Liver (tissue), 9 donors: Measurements from ENCODE around the gene SH2D6. TPM values are rescaled to one million over a fixed set of nuclear protein-coding genes. Genes with fewer than 3 reads are reported as not detected.
A peak's percentile ranks its signal among the peaks of the same experiment; 100 is the strongest.

Source experiments
- DNase-seq: peaks from one replicate; pipeline ENCODE4 v3.0.0-alpha.2; 2017; ENCODE audit warnings: low spot score
- H3K27ac ChIP-seq, 2 donors: one replicate each; pipeline ENCODE4 v1.7.0; 2013; ENCODE audit warnings: inconsistent platforms in 2 of 2, low read length in 2 of 2, control low read depth in 1 of 2, low read depth in 1 of 2, mild to moderate bottlenecking in 1 of 2
- H3K27me3 ChIP-seq, 4 donors: one replicate each; pipeline versions ENCODE4 v1.6.1 to v1.7.0; 2013; ENCODE audit warnings: low read length in 3 of 4, inconsistent platforms in 1 of 4, mild to moderate bottlenecking in 1 of 4, moderate library complexity in 1 of 4; ENCODE audit not compliant: control insufficient read depth in 4 of 4, insufficient read depth in 4 of 4
- H3K36me3 ChIP-seq, 4 donors: one replicate each; pipeline versions ENCODE4 v1.6.1 to v1.7.0; 2013; ENCODE audit warnings: low read length in 3 of 4, mild to moderate bottlenecking in 3 of 4, low read depth in 1 of 4, moderate library complexity in 1 of 4; ENCODE audit not compliant: control insufficient read depth in 4 of 4, insufficient read depth in 3 of 4
- H3K4me1 ChIP-seq, 4 donors: one replicate each; pipeline versions ENCODE4 v1.6.1 to v1.7.0; 2013; ENCODE audit warnings: low read length in 3 of 4, mild to moderate bottlenecking in 3 of 4, moderate library complexity in 1 of 4; ENCODE audit not compliant: control insufficient read depth in 4 of 4, insufficient read depth in 4 of 4
- H3K4me3 ChIP-seq, 3 donors: one replicate each; pipeline versions ENCODE4 v1.6.1 to v1.7.0; 2013; ENCODE audit warnings: low read length in 3 of 3, control low read depth in 1 of 3, low read depth in 1 of 3, mild to moderate bottlenecking in 1 of 3
- H3K9ac ChIP-seq, 2 donors: one replicate each; pipeline ENCODE4 v1.7.0; 2013; ENCODE audit warnings: low read length in 2 of 2, mild to moderate bottlenecking in 2 of 2, moderate library complexity in 2 of 2, control low read depth in 1 of 2, low read depth in 1 of 2
- H3K9me3 ChIP-seq, 4 donors: one replicate each; pipeline versions ENCODE4 v1.6.1 to v1.7.0; 2013; ENCODE audit warnings: low read length in 3 of 4; ENCODE audit not compliant: control insufficient read depth in 4 of 4
- ATF3 ChIP-seq: IDR thresholded peaks from 2 replicates; pipeline ENCODE4 v1.6.1; 2016; ENCODE audit warnings: antibody characterized with exemption
- CTCF ChIP-seq: fragments of 150-350 bp; IDR thresholded peaks from 2 replicates; pipeline ENCODE4 v1.5.1; 2017; ENCODE audit warnings: improper control_type of control experiment, low read depth, low read length; ENCODE audit not compliant: missing input control
- EGR1 ChIP-seq, 2 donors: IDR thresholded peaks; 2 replicates each; pipeline ENCODE4 v1.6.1; 2016 to 2018; ENCODE audit warnings: antibody characterized with exemption in 2 of 2, low read depth in 2 of 2
- FOXA1 ChIP-seq: IDR thresholded peaks from 2 replicates; pipeline ENCODE4 v1.6.1; 2016; ENCODE audit warnings: antibody characterized with exemption
- FOXA2 ChIP-seq: IDR thresholded peaks from 2 replicates; pipeline ENCODE4 v1.6.1; 2016; ENCODE audit warnings: antibody characterized with exemption
- GABPA ChIP-seq, 2 donors: IDR thresholded peaks in 1 of 2; conservative IDR thresholded peaks in 1 of 2; 2 replicates each; pipeline ENCODE4 v1.6.1; 2016; ENCODE audit warnings: antibody characterized with exemption in 2 of 2, mild to moderate bottlenecking in 1 of 2, moderate library complexity in 1 of 2
- HNF4A ChIP-seq, 2 donors: conservative IDR thresholded peaks; 2 replicates each; pipeline ENCODE4 v1.6.1; 2016; ENCODE audit warnings: antibody characterized with exemption in 2 of 2, mild to moderate bottlenecking in 2 of 2
- HNF4G ChIP-seq: IDR thresholded peaks from 2 replicates; pipeline ENCODE4 v1.6.1; 2016; ENCODE audit warnings: antibody characterized with exemption
- JUND ChIP-seq, 2 donors: IDR thresholded peaks; 2 replicates each; pipeline ENCODE4 v1.6.1; 2016; ENCODE audit warnings: antibody characterized with exemption in 2 of 2
- NR2F2 ChIP-seq: IDR thresholded peaks from 2 replicates; pipeline ENCODE4 v1.6.1; 2016; ENCODE audit warnings: antibody characterized with exemption
- RAD21 ChIP-seq, 2 donors: IDR thresholded peaks; 2 replicates each; pipeline ENCODE4 v1.6.1; 2016; ENCODE audit warnings: antibody characterized with exemption in 2 of 2, mild to moderate bottlenecking in 2 of 2
- REST ChIP-seq: IDR thresholded peaks from 2 replicates; pipeline ENCODE4 v1.6.1; 2016; ENCODE audit warnings: antibody characterized with exemption, mild to moderate bottlenecking
- RXRA ChIP-seq, 2 donors: IDR thresholded peaks; 2 replicates each; pipeline ENCODE4 v1.6.1; 2017 to 2018; ENCODE audit warnings: antibody characterized with exemption in 2 of 2, mild to moderate bottlenecking in 1 of 2
- SP1 ChIP-seq: IDR thresholded peaks from 2 replicates; pipeline ENCODE4 v1.6.1; 2018; ENCODE audit warnings: antibody characterized with exemption, mild to moderate bottlenecking
- TAF1 ChIP-seq: conservative IDR thresholded peaks from 2 replicates; pipeline ENCODE4 v1.6.1; 2016; ENCODE audit warnings: antibody characterized with exemption, mild to moderate bottlenecking
- YY1 ChIP-seq: IDR thresholded peaks from 2 replicates; pipeline ENCODE4 v1.6.1; 2016; ENCODE audit warnings: antibody characterized with exemption, mild to moderate bottlenecking
- ZBTB33 ChIP-seq: IDR thresholded peaks from 2 replicates; pipeline ENCODE4 v1.6.1; 2016; ENCODE audit warnings: antibody characterized with exemption
- WGBS: extraction: QIAGEN DNeasy Blood & Tissue Kit; methylation state at CpG from one replicate; pipeline ENCODE4 v1.1.7; 2013; 5-methylcytosine and 5-hydroxymethylcytosine counted together
- polyA plus RNA-seq, 2 donors: library from polyadenylated mRNA; stranded (reverse) in 1 of 2; unstranded in 1 of 2; fragments of 200-250 nt in 1 of 2; fragments of >200 nt in 1 of 2; fragmentation: Nextera tagmentation in 1 of 2; extraction: Ambion mirVana in 1 of 2; gene quantifications; one replicate each; pipeline versions ENCODE4 v1.2.1 to v1.2.3, GENCODE V29; 2013 to 2015
- total RNA-seq, 2 donors: library from RNA; depleted of rRNA; stranded (reverse); fragments of >200 nt; gene quantifications; one replicate each; pipeline ENCODE4 v1.2.3, GENCODE V29; 2014
- TF ChIP-seq, protein P1 (sequence below): IDR thresholded peaks from 2 replicates; pipeline ENCODE4 v1.6.1; 2016; ENCODE audit warnings: antibody characterized with exemption
- donor health status: healthy.
- donor health status: healthy.
- donor health status: healthy.
- donor health status: healthy.
- donor health status: healthy.

The SH2D6 gene
- total and polyA plus RNA-seq, 4 donors, result 0.28 to 0.92 (median 0.39) TPM; not detected in 1

GRCh38 chr2:85436836-85437487 lies 18.4 kb downstream of the SH2D6 start:
- no peaks in the 10 kb centered on the region for H3K9me3 ChIP-seq
- peak overlapping the region; percentile 37 to 39 for H3K9ac ChIP-seq
- no peak for DNase-seq
- H3K4me3 ChIP-seq, result no peak overlapping the region
- 71% methylated on average over 10 of the region's 10 CpGs for WGBS
- H3K27me3 ChIP-seq, result no peaks in the 10 kb centered on the region
- H3K4me1 ChIP-seq, result peaks cover 16 to 23% (median 20%) of the 10 kb centered on the region in 4 donors
- no peaks in the 10 kb centered on the region for H3K36me3 ChIP-seq
- peak overlapping the region; percentile 57 to 86 for H3K27ac ChIP-seq
- no peak for TF ChIP-seq NR2F2
- no peak for TF ChIP-seq JUND (IDR thresholded peaks at IDR 0.05)
- TF ChIP-seq FOXA1, result no peak
- no peak for TF ChIP-seq SP1

GRCh38 chr2:85437488-85438200 lies 19.1 kb downstream of the SH2D6 start:
- H3K36me3 ChIP-seq, result no peaks in the 10 kb centered on the region
- DNase-seq, result peak; percentile 81
- H3K4me3 ChIP-seq, result peak overlapping the region in 2 of 3 donors; percentile 40 to 56
- no peak for TF ChIP-seq NR2F2
- no peak for TF ChIP-seq RAD21 (IDR thresholded peaks at IDR 0.05)
- no peak for TF ChIP-seq FOXA1
- no peak for TF ChIP-seq CTCF
- no peak for TF ChIP-seq GABPA (IDR thresholded peaks at IDR 0.05 in 1 of 2, conservative IDR thresholded peaks at IDR 0.05 in 1 of 2)
- TF ChIP-seq SP1, result no peak
- TF ChIP-seq YY1, result peak; percentile 45
- TF ChIP-seq HNF4G, result no peak
- no peak for TF ChIP-seq FOXA2
- peak in 1 of 2 donors; percentile 76 for TF ChIP-seq EGR1 (IDR thresholded peaks at IDR 0.05; ENCODE audit: low read depth in 2 of 2)
- no peak for TF ChIP-seq HNF4A (conservative IDR thresholded peaks at IDR 0.05)
- TF ChIP-seq, protein P1, sequence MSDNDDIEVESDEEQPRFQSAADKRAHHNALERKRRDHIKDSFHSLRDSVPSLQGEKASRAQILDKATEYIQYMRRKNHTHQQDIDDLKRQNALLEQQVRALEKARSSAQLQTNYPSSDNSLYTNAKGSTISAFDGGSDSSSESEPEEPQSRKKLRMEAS, result no peak
- peak; percentile 32 for TF ChIP-seq REST
- TF ChIP-seq ZBTB33, result no peak
- TF ChIP-seq JUND (IDR thresholded peaks at IDR 0.05), result no peak
- no peak for TF ChIP-seq TAF1
- TF ChIP-seq RXRA (IDR thresholded peaks at IDR 0.05), result no peak
- TF ChIP-seq ATF3, result no peak
- 7% methylated on average over 64 of the region's 64 CpGs for WGBS
- H3K9ac ChIP-seq, result peak overlapping the region; percentile 39 to 78
- peaks cover 16 to 23% (median 19%) of the 10 kb centered on the region in 4 donors for H3K4me1 ChIP-seq
- no peaks in the 10 kb centered on the region for H3K9me3 ChIP-seq
- H3K27ac ChIP-seq, result peak overlapping the region; percentile 57 to 86
- no peaks in the 10 kb centered on the region for H3K27me3 ChIP-seq
